HL-60 (cell line): ENCODE data around the gene ZNF112.

Experiments
- POLR2AphosphoS5 ChIP-seq: IDR thresholded peaks from 2 replicates; pipeline ENCODE4 v1.6.1; 2012; ENCODE audit warnings: low read depth
- TF ChIP-seq, protein P1 (sequence below): IDR thresholded peaks from one replicate; pipeline ENCODE4 v1.5.1; 2011; ENCODE audit warnings: low read length, control low read depth, inconsistent platforms; ENCODE audit not compliant: insufficient read depth

DNA sequence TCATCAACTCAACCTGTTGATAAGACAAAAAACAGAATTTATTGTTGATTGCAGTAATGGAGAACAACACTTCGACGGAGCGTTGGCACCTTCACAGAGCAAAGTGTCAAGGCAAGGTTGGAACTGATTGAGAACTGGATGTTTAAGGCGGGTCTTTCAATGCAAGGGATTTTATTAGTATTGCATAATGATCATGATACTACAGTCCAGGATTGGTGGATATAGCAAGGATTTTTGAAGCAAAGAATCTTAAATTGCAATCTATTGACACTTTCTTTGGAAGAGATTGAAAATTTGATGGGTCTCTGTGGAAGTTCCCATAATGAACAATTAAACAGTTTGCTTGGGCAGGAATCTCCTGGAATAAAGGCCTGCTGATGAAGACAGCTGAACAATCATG lies 51.0 kb downstream of the ZNF112 start:
- no peak for TF ChIP-seq POLR2AphosphoS5
- TF ChIP-seq, protein P1, sequence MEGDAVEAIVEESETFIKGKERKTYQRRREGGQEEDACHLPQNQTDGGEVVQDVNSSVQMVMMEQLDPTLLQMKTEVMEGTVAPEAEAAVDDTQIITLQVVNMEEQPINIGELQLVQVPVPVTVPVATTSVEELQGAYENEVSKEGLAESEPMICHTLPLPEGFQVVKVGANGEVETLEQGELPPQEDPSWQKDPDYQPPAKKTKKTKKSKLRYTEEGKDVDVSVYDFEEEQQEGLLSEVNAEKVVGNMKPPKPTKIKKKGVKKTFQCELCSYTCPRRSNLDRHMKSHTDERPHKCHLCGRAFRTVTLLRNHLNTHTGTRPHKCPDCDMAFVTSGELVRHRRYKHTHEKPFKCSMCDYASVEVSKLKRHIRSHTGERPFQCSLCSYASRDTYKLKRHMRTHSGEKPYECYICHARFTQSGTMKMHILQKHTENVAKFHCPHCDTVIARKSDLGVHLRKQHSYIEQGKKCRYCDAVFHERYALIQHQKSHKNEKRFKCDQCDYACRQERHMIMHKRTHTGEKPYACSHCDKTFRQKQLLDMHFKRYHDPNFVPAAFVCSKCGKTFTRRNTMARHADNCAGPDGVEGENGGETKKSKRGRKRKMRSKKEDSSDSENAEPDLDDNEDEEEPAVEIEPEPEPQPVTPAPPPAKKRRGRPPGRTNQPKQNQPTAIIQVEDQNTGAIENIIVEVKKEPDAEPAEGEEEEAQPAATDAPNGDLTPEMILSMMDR: no peak
